ENCODE measurements around the gene KRTAP2-1. TPM values are rescaled to one million over a fixed set of nuclear protein-coding genes. Genes with fewer than 3 reads are reported as not detected.
A peak's percentile ranks its signal among the peaks of the same experiment; 100 is the strongest.
"Not testable (repeated sequence)": the region's sequence is repeated elsewhere in the genome, so short reads cannot be mapped to it uniquely, and the experiment has no call there.

Gene KRTAP2-1
- total RNA-seq, 1 donor from 2014 or later: not detected

- peaks cover 6% of the 10 kb centered on the region for H3K9me3 Mint-ChIP-seq (ENCODE audit: unreplicated experiment)
- H3K4me1 Mint-ChIP-seq (ENCODE audit: unreplicated experiment): peaks cover 49% of the 10 kb centered on the region
- TF ChIP-seq, protein P1, sequence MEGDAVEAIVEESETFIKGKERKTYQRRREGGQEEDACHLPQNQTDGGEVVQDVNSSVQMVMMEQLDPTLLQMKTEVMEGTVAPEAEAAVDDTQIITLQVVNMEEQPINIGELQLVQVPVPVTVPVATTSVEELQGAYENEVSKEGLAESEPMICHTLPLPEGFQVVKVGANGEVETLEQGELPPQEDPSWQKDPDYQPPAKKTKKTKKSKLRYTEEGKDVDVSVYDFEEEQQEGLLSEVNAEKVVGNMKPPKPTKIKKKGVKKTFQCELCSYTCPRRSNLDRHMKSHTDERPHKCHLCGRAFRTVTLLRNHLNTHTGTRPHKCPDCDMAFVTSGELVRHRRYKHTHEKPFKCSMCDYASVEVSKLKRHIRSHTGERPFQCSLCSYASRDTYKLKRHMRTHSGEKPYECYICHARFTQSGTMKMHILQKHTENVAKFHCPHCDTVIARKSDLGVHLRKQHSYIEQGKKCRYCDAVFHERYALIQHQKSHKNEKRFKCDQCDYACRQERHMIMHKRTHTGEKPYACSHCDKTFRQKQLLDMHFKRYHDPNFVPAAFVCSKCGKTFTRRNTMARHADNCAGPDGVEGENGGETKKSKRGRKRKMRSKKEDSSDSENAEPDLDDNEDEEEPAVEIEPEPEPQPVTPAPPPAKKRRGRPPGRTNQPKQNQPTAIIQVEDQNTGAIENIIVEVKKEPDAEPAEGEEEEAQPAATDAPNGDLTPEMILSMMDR (IDR thresholded peaks at IDR 0.05): no peak
- H3K27ac Mint-ChIP-seq (ENCODE audit: unreplicated experiment): peak within 1 kb of the TSS; percentile 90
- no peak for DNase-seq (ENCODE audit: extremely low spot score, unreplicated experiment)
- H3K4me3 Mint-ChIP-seq (ENCODE audit: unreplicated experiment): peak within 1 kb of the TSS; percentile 28
- no peaks in the 10 kb centered on the region for H3K36me3 Mint-ChIP-seq (ENCODE audit: unreplicated experiment)
- no peaks in the 10 kb centered on the region for H3K27me3 Mint-ChIP-seq (ENCODE audit: unreplicated experiment)
These were observed 13.0 kb upstream of the KRTAP2-1 start, which contains the start of gene KRTAP2-3 for GRCh38 chr17:41060052-41060604. Gene KRTAP2-3 (minus strand): TSS chr17:41060114. CDS start chr17:41060050, 64 bp downstream.

- not testable (repeated sequence) for H3K36me3 Mint-ChIP-seq (ENCODE audit: unreplicated experiment); H3K9me3 Mint-ChIP-seq (ENCODE audit: unreplicated experiment); DNase-seq (ENCODE audit: extremely low spot score, unreplicated experiment); H3K4me3 Mint-ChIP-seq (ENCODE audit: unreplicated experiment); H3K27me3 Mint-ChIP-seq (ENCODE audit: unreplicated experiment)
- Mint-ChIP-seq H3K4me1 (ENCODE audit: unreplicated experiment) (peaks cover 49% of the 10 kb centered on the region), H3K27ac (ENCODE audit: unreplicated experiment) (peak overlapping the region; percentile 90)
These were observed 12.3 kb upstream of the KRTAP2-1 start for GRCh38 chr17:41059276-41060051.

- peaks cover 45% of the 10 kb centered on the region for H3K4me1 Mint-ChIP-seq (ENCODE audit: unreplicated experiment)
- DNase-seq (ENCODE audit: extremely low spot score, unreplicated experiment): no peak
- H3K4me3 Mint-ChIP-seq (ENCODE audit: unreplicated experiment): no peak overlapping the region
- H3K27ac Mint-ChIP-seq (ENCODE audit: unreplicated experiment): no peak overlapping the region
- TF ChIP-seq, protein P1 (IDR thresholded peaks at IDR 0.05): no peak
- H3K9me3 Mint-ChIP-seq (ENCODE audit: unreplicated experiment): peaks cover 7% of the 10 kb centered on the region
- H3K27me3 Mint-ChIP-seq (ENCODE audit: unreplicated experiment): no peaks in the 10 kb centered on the region
- H3K36me3 Mint-ChIP-seq (ENCODE audit: unreplicated experiment): no peaks in the 10 kb centered on the region
These were observed 11.6 kb upstream of the KRTAP2-1 start for GRCh38 chr17:41058741-41059140.

DNA sequence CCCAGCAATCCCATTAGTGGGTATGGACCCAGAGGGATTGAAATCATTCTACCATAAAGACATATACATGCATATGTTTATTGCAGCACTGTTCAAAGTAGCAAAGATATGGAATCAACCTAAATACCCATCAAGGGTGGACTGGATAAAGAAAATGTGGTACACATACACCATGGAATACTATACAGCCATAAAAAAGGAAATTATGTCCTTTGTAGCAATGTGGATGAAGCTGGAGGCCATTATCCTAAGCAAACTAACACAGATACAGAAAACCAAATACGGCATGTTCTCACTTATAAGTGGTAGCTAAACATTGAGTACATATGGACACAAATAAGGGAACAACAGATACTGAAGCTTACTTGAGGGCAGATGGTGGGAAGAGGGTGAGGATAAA lies 10.4 kb upstream of the KRTAP2-1 start:
- peaks cover 36% of the 10 kb centered on the region for H3K4me1 Mint-ChIP-seq (ENCODE audit: unreplicated experiment)

DNA sequence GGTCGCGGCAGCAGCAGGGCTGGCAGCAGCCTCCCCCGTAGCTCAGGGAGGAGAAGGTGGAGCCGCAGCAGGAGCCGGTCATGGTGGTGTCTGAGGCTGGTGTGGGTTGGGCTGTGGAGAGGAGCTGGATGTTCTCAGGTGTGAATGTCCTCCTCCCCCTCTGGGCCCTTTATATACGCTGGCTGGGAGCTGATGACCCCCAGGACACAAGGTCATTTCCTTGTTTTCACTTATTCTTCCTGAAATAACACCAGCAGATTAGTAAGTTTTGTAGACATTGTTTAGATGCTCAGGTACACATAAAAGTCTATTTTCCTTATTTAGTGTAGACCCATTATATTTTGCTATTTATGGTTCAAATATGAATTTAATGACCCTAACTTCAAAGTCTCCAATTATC lies 8.0 kb upstream of the KRTAP2-1 start, which contains the start of gene KRTAP2-2:
KRTAP2-2 (minus strand) TSS at position 101 of the 400 bp plus-strand sequence; CDS start at position 82, 19 bp downstream.
- peaks cover 15% of the 10 kb centered on the region for H3K4me1 Mint-ChIP-seq (ENCODE audit: unreplicated experiment)
- not testable (repeated sequence) for H3K4me3 Mint-ChIP-seq (ENCODE audit: unreplicated experiment); DNase-seq (ENCODE audit: extremely low spot score, unreplicated experiment); H3K27ac Mint-ChIP-seq (ENCODE audit: unreplicated experiment); H3K36me3 Mint-ChIP-seq (ENCODE audit: unreplicated experiment); H3K27me3 Mint-ChIP-seq (ENCODE audit: unreplicated experiment)
- H3K9me3 Mint-ChIP-seq (ENCODE audit: unreplicated experiment): peaks cover 10% of the 10 kb centered on the region

More for the DNA sequence above, 10.4 kb upstream of the KRTAP2-1 start:
- H3K27ac Mint-ChIP-seq (ENCODE audit: unreplicated experiment): no peak overlapping the region
- peaks cover 4% of the 10 kb centered on the region for H3K36me3 Mint-ChIP-seq (ENCODE audit: unreplicated experiment)
- no peak for DNase-seq (ENCODE audit: extremely low spot score, unreplicated experiment)
- H3K9me3 Mint-ChIP-seq (ENCODE audit: unreplicated experiment): peaks cover 10% of the 10 kb centered on the region
- H3K4me3 Mint-ChIP-seq (ENCODE audit: unreplicated experiment): no peak overlapping the region
- H3K27me3 Mint-ChIP-seq (ENCODE audit: unreplicated experiment): no peaks in the 10 kb centered on the region
- TF ChIP-seq, protein P1 (IDR thresholded peaks at IDR 0.05): no peak

GRCh38 chr17:41054556-41054955 lies 7.4 kb upstream of the KRTAP2-1 start:
- not testable (repeated sequence) for H3K27ac Mint-ChIP-seq (ENCODE audit: unreplicated experiment); H3K27me3 Mint-ChIP-seq (ENCODE audit: unreplicated experiment); H3K36me3 Mint-ChIP-seq (ENCODE audit: unreplicated experiment); H3K4me3 Mint-ChIP-seq (ENCODE audit: unreplicated experiment); DNase-seq (ENCODE audit: extremely low spot score, unreplicated experiment)
- H3K4me1 Mint-ChIP-seq (ENCODE audit: unreplicated experiment): peaks cover 14% of the 10 kb centered on the region
- H3K9me3 Mint-ChIP-seq (ENCODE audit: unreplicated experiment): peaks cover 10% of the 10 kb centered on the region

Measured in osteocyte (in vitro differentiated cells).